COLO829 (cell line): ENCODE measurements around the gene GNB1.

Experiments used
- DNase-seq: peaks from one replicate; pipeline ENCODE4 v3.0.0; 2012; ENCODE audit warnings: low spot score

Gene GNB1

DNA sequence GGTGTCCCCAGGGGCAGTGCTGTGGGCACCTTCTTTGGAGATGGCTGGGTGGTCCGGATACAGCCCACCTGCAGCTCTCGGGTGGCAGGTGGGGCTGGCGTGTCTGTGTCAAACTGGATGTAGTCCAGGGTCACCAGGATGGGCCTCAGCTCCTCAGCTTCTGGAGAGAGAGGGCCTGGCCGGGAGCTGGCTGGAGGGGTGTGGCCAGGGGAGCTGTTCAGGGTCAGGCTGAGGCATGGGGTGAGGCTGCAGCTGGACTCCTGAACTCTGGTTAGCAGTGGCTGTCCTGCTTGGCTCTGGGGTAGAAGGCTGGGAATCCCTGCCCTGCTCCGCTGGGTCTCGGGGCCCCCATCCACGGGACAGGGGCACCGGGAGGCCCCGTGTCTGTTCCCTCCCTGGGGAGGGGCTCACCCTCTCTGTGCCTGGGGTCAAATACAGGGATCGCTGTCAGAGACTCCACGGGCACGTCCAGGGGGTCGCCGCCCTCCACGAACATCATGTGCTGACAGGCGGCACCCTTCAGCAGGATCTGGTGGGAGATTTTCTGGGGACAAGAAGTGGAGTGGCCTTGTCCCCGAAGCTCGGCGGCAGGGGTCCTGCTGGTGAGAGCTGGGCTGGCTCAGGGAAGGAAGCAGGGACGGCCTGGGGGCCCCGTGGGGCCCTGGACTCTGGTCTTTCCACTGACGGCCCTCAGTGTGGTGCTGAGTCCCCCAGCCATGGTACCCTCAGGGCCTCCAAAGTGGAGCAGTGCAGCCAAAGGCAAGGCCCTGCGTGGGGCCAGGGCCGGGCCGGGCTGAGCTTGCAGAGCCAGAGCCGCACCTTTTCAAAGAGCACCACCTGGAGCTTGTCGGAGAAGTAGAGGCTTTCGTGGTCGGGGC is 32.3 kb upstream of the GNB1 start:
- DNase-seq: no peak

DNA sequence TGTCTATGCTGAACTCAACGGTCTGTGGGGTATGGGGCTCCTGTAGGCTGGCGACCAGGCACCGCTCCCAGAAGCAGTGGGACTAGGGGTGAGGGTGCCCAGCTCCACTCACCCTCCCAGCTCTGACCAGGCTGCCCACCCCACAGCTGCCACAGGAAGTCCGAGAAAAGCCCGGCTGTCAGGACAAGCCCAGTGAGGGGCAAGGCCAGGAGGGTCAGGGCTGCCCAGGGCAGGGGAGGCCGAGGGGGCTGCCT is 31.7 kb upstream of the GNB1 start:
- DNase-seq: no peak

DNA sequence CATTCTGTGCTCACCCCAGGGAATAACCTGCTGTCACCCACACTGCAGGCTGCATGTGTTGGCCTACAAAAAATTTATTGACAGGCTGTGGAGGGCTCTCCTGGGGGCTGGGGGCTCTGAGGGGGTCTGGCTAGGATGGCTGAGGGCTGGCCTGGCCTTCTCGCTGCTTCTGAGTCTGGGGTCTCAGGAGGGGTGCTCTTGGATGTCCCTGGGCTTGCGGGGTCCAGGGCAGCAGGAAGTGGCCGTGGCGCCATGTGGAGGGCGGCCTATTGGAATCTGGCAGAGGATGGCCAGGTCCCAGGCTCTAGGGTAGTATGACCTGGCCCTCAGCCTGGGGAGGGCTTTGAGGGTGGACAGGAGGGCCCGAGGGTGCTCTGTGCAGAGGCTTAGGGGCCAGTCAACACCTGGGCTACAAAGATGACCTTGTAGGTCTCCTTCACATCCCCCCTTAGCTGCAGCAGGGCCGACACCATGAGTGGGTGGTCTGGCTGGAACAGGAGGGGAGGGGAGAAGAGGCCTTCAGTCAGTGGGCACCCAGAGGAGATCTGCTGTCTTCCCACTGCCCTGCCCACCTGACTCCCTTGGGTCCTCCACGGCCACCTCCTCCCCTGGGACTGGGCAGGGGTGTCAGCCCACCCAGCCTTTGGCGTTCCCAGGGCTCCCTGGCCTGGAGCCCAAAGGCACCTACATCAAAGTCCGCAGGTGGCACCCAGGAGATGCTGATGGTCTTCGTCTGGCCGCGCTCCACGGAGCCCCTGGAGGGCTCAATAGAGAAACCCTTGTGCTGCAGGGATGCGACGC is 31.2 kb upstream of the GNB1 start:
- no peak for DNase-seq

DNA sequence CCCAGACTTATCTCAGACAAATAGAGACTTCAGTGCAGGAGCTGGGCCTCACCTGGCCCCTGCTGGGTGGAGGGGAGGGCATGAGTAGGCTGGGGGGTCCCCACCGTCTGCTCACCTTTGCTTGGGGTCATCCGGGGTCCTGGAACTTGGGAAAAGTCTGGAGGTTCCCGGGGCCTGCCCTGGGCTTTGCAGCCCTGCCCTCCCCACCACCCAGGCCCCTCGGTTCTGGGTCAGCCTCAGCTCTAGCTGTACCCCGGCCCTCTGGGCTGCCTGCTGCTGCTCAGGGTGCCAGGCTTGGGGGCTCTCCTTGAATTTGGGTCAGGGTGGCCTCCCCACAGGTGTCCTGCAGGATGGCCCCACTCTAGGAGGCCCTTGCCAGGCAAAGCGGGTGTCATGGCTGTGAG is 30.6 kb upstream of the GNB1 start:
- no peak for DNase-seq

DNA sequence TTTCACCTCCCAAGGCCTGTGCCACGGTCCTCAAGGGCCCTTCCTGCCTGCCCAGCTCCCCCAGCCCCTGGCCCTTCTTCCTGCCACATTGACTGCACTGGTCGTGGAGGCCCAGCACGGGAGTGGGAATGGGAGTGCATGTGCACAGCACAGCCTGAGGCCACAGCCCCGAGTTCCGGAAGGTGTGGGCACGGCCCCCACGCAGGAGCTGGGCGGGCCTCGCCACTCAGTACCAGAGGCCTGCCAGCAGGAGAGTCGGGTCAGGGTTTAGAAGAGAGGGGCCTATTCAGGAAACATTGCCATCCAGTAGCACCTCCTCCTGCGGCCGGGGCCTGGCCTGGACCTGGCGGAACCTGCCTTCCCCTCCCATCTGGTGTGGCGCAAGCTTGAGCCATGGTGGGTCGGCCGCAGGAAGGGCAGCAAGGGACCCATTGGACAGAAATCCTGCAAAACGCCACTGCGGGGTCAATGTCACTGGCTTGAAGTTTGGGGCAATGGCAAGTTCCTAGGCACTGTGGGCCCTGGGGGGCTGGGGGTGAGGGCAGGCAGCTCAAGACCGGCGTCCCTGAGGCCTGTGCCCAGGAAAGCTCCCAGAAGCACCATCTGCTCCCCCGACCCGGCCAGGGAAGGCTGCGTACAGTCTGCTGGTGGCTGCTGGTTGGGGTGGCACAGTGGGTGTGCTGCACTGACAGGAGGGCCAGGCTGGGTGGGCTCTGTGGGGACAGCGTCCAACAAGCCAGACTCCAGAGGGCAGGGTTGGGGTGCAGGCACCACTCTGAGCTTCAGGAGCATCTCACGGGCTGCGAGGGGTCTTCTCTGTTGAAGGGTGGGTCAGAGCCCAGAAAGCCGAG is 29.9 kb upstream of the GNB1 start:
- no peak for DNase-seq

DNA sequence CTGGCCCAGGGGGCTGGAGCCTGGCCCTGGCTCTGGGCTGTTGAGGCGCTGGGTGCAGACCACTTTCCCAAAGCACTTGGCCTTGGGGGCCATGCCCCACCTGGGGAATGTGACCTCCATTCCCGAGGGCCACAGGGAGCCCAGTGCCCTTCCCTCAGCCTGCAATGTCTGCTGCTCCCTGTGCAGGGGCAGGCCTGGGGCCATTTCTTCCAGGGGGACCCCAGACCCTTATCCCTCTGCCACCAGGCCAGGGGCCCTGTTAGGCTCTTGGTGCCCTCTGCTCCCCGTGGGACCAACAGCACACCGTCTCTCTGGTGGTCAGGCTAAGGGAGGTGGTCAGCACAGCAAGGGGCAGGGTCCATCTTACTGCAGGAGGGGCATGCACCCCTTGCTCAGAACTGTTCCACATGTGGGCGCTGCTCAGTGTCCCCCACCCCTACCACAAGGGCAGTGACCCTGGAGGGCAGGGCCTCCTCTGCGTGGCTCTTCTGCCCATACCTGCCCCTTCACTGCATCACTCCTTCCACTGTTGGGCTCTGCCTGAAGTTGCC is 29.2 kb upstream of the GNB1 start:
- no peak for DNase-seq

DNA sequence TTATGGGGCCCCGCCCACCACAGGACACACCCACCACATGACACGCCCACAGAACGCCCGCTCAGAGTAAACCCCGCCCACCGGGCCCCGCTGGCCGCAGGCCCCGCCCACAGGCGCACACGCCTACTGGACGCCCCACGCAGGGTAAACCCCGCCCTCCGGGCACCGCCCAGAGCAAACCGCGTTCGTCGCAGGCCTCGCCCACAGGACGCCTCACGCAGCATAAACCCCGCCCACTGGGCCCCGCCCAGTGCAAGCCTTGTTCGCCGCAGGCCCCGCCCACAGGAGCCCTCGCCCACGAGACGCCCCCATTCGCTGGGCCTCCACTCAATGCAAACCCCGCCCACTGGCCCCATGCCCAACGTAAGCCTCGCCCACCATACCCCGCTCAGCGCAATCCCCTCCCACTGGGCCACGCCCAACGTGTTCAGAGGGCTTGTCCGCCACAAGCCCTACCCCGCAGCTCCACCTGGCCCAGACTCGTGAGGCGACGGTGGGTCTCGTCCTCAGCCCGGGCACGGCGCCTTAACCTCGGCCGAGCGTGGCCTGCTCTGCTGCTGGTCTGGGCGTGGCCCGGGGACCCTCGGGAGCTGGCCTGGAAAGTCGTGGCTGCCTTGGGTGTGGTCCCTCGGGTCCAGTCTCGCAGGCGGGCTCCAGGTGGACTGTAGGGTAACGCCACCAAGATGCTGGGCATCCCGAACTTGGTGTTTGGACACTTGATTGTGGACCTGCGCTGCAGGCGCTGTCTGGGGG is 28.6 kb upstream of the GNB1 start:
- DNase-seq: peak; percentile 97

DNA sequence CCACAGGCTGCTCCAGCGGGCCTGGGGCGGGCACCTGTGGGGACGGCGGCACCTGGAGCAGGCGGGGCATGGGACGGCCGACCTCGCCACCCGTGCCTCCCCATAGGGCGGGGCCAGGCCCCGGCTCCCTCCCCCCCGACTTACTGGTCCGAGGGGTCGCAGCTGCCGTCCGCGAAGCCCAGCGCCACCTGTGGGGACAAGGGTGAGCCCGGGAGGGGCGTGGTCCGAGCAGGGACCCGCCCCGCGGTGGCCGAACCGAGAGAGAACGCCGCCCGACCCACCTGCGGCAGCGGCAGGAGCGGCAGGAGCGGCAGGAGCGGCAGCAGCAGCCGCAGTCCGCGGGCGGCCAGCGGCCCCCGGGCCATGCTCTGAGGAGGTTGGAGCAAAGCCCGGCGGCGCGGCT is 28.0 kb upstream of the GNB1 start, which contains the start of gene TMEM52:
Gene TMEM52 (minus strand): TSS at position 379 of the 403 bp plus-strand sequence. CDS start 14 bp downstream, at position 365.
- no peak for DNase-seq

DNA sequence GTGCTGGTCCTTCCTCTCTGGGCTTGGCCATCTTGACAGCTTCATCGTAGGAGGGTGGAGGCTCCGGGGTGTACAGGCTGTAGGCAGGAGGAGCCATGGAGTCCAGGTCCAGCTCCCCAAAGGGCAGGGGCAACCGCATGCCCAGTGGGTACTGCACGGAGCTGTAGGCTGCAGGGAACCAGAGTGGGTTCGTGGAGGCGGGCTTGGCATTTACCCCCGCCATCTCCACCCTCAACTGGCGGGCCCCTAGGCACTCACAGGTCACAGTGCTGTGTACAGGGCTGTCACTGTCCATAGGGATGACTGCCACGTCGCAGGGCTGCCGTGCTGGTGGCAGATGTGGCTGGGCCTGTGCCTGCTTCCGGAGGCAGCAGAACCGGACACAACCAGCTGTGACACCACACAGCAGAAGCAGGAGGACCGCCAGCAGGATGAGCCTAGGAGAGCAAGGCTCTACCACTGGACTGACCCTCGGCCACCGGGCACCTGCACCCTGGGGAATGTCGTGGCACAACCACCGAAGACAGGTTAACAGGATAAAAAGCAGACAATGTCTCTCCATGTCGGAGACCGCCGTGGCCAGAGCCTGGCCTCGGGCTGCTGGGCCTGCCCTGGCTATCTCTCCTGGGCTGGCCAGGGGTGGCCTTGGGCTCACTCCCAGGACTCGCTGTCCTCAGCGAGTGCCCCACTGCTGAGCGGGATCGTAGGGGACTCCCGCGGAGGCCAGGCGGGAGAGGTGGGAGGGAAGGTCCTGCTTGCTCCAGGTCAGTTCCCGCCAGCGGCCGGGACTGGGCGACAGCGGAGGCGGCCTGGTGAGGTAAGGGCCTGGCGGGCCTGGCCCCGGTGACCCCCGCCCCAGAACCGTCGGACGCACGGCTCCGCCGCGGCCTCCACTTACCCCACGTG is 27.4 kb upstream of the GNB1 start:
- DNase-seq: no peak

DNA sequence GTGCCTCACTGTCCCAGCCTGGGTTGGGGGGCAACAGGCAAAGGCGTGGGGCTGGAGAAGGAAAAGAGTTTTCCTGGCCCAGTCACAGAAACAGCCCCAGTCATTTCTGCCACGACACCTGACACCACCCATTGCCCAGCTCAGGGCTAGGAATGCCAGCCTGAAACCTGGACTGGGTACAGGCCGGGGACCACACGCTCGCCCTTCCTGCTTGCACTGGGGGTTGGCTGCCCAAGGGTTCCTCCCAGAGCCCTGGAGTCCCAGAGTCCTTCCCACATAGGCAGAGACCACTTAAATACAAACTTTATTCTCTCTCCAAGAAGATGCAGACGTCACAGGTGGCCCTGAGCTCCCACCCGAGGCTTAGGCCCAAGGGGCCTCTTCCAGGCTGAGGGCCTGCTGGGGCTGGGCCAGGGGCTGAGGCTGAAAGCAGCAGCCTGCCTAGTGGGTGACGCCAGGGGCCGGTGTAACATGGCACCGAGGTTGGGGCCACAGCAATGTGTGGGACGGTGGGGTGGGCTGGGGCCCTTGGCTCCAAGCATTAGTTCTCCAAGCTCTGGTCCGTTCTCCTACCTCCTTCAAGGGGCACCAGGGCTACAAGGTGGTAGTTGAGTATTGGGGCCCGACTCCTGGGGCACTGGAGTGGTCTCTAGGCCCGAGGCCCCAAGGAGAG is 26.6 kb upstream of the GNB1 start:
- no peak for DNase-seq

DNA sequence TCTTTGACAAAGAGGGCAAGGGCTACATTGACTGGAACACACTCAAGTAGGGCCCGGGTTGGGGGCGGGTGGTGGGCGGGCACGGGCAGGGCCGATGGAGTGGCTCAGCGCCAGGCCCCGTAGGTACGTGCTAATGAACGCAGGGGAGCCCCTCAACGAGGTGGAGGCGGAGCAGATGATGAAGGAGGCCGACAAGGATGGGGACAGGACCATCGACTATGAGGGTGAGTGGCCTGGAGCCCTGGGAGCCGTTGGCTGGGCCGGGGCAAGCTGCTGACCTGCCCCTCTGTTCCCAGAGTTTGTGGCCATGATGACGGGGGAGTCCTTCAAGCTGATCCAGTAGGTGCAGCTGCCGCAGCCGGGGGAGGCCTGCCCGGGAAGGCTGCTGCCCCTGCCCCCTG is 26.0 kb upstream of the GNB1 start:
- no peak for DNase-seq

DNA sequence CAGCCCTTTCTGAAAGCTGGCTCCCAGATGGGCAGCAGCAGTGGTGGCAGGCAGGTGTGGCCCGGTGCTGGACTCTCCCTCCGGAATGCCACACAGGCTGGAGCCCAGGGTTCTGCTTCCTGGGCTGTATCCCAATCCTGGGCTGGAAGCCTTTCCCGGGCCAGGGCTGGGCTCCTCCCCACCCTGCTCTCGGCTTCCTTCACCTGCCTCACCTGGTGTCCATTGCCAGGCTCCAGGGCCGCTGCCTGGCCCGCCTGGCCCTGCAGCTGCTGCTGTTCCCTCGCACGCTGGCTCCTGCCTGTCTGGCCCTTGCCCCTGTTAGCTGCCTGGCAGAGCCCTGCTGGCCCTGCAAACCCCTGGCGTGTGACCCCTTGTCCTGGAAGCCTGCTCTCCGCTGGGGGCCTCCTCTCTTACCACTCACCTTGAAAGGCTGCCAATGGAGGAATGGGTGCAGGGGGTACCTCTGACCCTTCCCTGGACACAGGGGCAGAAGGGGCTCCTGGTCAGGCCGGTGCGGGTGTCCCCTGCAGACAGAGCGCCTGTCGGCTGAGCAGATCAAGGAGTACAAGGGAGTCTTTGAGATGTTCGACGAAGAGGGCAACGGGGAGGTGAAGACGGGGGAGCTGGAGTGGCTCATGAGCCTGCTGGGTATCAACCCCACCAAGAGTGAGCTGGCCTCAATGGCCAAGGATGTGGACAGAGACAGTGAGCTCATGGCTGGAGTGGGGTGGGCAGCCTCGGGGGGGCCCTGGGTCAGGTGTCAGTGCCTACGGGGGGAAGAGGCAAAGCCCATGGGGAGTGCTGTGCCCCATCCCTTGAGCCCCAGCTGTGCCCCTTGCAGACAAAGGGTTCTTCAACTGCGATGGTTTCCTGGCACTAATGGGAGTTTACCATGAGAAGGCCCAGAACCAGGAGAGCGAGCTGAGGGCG is 25.3 kb upstream of the GNB1 start:
- no peak for DNase-seq

DNA sequence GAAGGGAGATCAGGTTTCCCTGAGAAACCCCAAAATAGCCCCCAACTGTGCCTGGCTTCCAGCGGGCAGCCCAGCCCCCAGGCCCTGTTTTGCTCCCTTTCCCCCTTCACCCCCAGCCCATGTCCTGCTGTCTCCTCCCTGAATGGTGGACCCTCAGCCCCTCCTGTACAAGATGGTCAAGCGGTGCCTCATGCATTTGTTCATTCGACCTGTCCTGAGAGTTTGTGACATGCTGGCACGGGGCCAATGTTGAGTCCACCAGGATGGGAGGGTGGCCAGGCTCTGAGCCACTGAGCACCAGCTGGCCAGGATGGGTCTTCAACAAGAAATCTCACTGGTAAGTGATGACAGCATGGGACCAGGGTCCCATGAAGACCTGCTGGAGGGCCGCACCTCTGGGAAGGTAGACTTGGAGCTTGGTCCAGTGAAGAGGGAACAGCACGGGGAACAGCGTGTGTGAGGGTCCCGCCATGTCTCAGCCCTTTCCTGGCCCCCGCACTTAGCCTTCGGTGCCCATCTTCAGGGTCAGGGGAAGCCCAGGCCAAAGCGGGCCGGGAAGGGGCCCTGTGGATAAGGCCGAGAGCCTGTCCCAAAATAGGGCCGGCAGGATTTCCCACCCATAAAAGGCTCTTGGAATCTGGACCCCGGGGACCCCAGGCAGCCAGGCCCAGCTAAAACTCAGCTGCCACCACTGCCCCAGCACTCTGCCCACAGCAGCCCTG is 24.2 kb upstream of the GNB1 start, which contains the start of gene CALML6:
Gene CALML6 (plus strand): TSS at position 290 of the 722 bp plus-strand sequence. CDS start 21 bp downstream, at position 311.
- DNase-seq: no peak

DNA sequence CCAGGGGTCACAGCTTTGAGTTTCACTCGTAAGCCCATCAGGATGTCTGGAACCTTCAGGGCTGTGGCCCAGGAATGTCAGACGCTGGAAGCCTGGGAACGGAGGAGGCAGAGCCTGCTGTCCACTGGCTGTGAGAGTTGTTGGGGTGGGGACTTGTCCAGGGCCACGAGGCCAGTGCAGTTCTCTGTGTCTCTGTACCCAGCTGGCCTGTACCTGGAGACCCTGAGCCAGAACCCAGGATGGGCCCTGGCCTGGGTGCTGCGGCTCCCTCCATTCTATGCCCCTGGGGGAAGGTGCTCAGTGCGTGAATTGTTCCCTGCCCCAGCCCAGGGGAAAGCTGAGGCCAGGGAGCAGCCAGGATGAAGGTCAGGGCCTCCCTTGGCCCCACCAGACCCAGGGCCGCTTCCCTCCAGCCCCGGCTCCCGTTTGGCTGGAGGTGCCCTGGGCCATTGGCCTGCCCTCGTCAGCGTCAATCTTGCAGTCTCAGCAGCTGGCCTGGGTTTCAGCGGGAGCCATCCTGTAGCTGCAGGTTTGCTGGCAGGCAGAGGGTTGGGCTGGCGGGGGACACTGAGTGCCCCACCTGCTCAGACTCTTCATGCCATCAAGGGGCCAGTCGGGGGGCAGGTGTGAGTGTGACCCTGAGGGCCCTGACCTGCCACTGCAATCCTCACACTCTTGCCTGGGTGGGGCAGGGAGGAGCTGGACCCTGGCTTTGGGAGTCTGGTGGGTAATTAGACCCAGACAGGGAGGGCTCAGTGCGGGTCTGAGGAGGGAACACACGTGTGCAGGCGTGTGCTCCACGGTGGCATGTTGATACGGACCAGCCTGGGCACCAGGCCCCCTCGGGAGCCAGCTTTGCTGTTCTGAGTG is 23.4 kb upstream of the GNB1 start:
- DNase-seq: no peak

DNA sequence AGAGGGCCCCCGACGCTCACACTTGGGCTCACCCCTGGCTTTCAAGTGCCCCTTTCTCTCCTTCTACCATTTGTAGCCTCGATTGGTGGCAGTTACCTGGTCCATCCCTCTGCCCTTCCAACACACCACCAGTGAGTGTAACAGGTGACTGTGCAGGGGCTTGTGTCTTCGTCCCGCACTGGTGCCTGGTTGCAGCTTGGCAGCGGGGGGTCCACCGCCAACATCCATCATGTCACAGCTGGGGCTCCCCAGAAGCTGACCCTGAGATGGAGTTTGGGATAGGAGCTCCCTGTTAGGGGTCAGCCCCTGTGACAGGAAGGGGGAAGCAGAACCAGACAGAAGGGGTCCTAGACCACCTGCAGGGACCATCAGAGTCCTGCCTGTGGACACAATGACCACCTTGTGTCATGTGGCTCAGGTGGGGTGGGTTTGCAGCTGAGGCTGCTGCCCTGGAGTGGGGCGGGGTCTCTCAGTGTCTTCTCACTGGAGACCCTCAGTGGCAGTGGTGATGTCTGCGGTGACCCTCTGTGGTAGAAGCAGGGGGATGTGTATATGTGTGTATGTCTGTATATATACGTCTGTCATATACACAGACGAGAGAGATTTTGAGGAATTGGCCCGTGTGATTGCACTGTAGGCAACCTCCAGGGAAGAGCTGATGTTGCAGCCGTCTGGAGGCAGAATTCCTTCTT is 20.6 kb upstream of the GNB1 start:
- DNase-seq: no peak

DNA sequence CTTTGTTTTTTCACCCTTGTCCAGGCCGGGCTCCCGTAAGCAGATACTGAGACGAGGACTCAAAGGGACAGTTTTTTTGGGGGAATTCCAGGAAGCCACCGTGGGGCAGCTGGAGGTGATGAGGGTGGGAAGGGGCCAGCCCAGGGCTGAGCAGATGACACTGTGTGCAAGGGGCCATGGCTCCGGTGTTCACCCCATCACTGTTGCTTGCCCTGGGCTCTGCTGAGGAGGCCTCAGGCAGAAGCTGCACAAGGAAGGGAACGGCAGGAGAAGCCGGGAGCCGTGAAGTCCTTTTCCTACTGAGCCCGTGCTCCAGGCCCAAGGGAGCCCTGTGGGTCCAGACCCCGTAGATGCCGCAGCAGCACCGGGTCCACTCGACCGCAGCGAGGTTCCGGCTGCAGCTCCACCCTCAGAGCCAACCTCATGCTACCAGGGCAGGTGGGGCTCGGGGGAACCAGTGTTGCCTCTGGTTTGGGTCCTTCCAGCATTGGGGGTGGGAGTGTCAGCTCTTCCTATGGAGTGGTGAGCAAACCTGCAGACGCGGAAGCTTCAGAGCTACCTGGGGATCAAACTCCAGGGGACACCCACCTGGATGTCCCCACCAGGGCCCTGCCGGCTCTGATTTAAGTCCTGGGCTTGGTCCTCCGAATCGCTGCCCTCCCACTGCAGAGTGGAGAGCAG is 19.9 kb upstream of the GNB1 start:
- no peak for DNase-seq
